HUES64 (cell line): ENCODE measurements around the gene KCP.

Source experiments
- H3K27ac ChIP-seq: 2 replicates; pipeline ENCODE4 v1.7.0; 2013; ENCODE audit warnings: low read depth, low read length, inconsistent platforms
- H3K27me3 ChIP-seq: 2 replicates; pipeline ENCODE4 v1.6.1; 2013; ENCODE audit warnings: mild to moderate bottlenecking, low read length; ENCODE audit not compliant: insufficient read depth
- H3K36me3 ChIP-seq: 2 replicates; pipeline ENCODE4 v1.6.1; 2013; ENCODE audit warnings: mild to moderate bottlenecking, low read length; ENCODE audit not compliant: insufficient read depth
- H3K4me1 ChIP-seq: 2 replicates; pipeline ENCODE4 v1.6.1; 2013; ENCODE audit warnings: mild to moderate bottlenecking, low read length, moderate library complexity; ENCODE audit not compliant: insufficient read depth
- H3K4me3 ChIP-seq: 2 replicates; pipeline ENCODE4 v1.5.1; 2013; ENCODE audit warnings: mild to moderate bottlenecking, low read length, moderate library complexity
- H3K9ac ChIP-seq: 2 replicates; pipeline ENCODE4 v1.6.1; 2013; ENCODE audit warnings: mild to moderate bottlenecking, low read depth, low read length
- H3K9me3 ChIP-seq: 2 replicates; pipeline ENCODE4 v1.6.1; 2013; ENCODE audit warnings: low read depth, low read length; ENCODE audit not compliant: insufficient read depth
- WGBS: fragments of 150-250, 120-280 bp; methylation state at CpG from one replicate; pipeline ENCODE4 v1.1.7; 2013; ENCODE audit warnings: missing lambda C conversion rate; 5-methylcytosine and 5-hydroxymethylcytosine counted together

Gene KCP

GRCh38 chr7:128879939-128880746, 30.4 kb downstream of the KCP start:
- Histone ChIP-seq H3K9ac (no peak overlapping the region), H3K9me3 (no peaks in the 10 kb centered on the region), H3K36me3 (no peaks in the 10 kb centered on the region), H3K4me3 (no peak overlapping the region), H3K27ac (no peak overlapping the region), H3K27me3 (no peaks in the 10 kb centered on the region), H3K4me1 (no peaks in the 10 kb centered on the region)
- 61% methylated on average over 31 of the region's 31 CpGs for WGBS

- no peak overlapping the region for H3K9ac ChIP-seq
- H3K4me1 ChIP-seq = no peaks in the 10 kb centered on the region
- no peaks in the 10 kb centered on the region for H3K36me3 ChIP-seq
- no peaks in the 10 kb centered on the region for H3K27me3 ChIP-seq
- 90% methylated on average over 19 of the region's 19 CpGs for WGBS
- no peaks in the 10 kb centered on the region for H3K9me3 ChIP-seq
- H3K4me3 ChIP-seq = no peak overlapping the region
- no peak overlapping the region for H3K27ac ChIP-seq
Observed at GRCh38 chr7:128879461-128879938, 31.0 kb downstream of the KCP start.

GRCh38 chr7:128878226-128879105, 32.0 kb downstream of the KCP start:
- Histone ChIP-seq H3K9ac (no peak overlapping the region), H3K4me1 (no peaks in the 10 kb centered on the region), H3K9me3 (no peaks in the 10 kb centered on the region), H3K27ac (no peak overlapping the region), H3K27me3 (no peaks in the 10 kb centered on the region), H3K36me3 (no peaks in the 10 kb centered on the region), H3K4me3 (no peak overlapping the region)
- 94% methylated on average over 14 of the region's 14 CpGs for WGBS

GRCh38 chr7:128877756-128878120, 32.8 kb downstream of the KCP start:
- WGBS = 90% methylated on average over 4 of the region's 4 CpGs
- Histone ChIP-seq H3K4me1 (no peaks in the 10 kb centered on the region), H3K4me3 (no peak overlapping the region), H3K27me3 (no peaks in the 10 kb centered on the region), H3K9me3 (no peaks in the 10 kb centered on the region), H3K9ac (no peak overlapping the region), H3K27ac (no peak overlapping the region), H3K36me3 (no peaks in the 10 kb centered on the region)

- H3K36me3 ChIP-seq = no peaks in the 10 kb centered on the region
- no peak overlapping the region for H3K4me3 ChIP-seq
- H3K9me3 ChIP-seq = no peaks in the 10 kb centered on the region
- peaks cover 3% of the 10 kb centered on the region; the same call in 1 of the 2 replicates for H3K27me3 ChIP-seq
- H3K27ac ChIP-seq = no peak overlapping the region
- no peak overlapping the region for H3K9ac ChIP-seq
- WGBS = 95% methylated on average over 32 of the region's 32 CpGs
- no peaks in the 10 kb centered on the region for H3K4me1 ChIP-seq
Observed at GRCh38 chr7:128876978-128877755, 33.3 kb downstream of the KCP start.

GRCh38 chr7:128876586-128876977, 33.9 kb downstream of the KCP start:
- no peak overlapping the region for H3K4me3 ChIP-seq
- no peak overlapping the region for H3K9ac ChIP-seq
- H3K9me3 ChIP-seq = no peaks in the 10 kb centered on the region
- H3K4me1 ChIP-seq = no peaks in the 10 kb centered on the region
- no peak overlapping the region for H3K27ac ChIP-seq
- H3K36me3 ChIP-seq = no peaks in the 10 kb centered on the region
- WGBS = 90% methylated on average over 5 of the region's 5 CpGs
- peaks cover 9% of the 10 kb centered on the region; the same call in 1 of the 2 replicates for H3K27me3 ChIP-seq

GRCh38 chr7:128876127-128876526, 34.4 kb downstream of the KCP start:
- 97% methylated on average over 3 of the region's 3 CpGs for WGBS
- H3K27ac ChIP-seq = no peak overlapping the region
- H3K9ac ChIP-seq = no peak overlapping the region
- H3K4me3 ChIP-seq = no peak overlapping the region
- no peaks in the 10 kb centered on the region for H3K36me3 ChIP-seq
- peaks cover 13% of the 10 kb centered on the region for H3K27me3 ChIP-seq
- no peaks in the 10 kb centered on the region for H3K9me3 ChIP-seq
- H3K4me1 ChIP-seq = no peaks in the 10 kb centered on the region

GRCh38 chr7:128875523-128875948, 35.0 kb downstream of the KCP start:
- H3K27ac ChIP-seq = no peak overlapping the region
- 94% methylated on average over 8 of the region's 8 CpGs for WGBS

GRCh38 chr7:128874140-128875031, 36.1 kb downstream of the KCP start:
- no peak overlapping the region for H3K9ac ChIP-seq
- H3K4me3 ChIP-seq = no peak overlapping the region
- H3K27me3 ChIP-seq = peaks cover 31% of the 10 kb centered on the region
- 90% methylated on average over 22 of the region's 22 CpGs for WGBS
- no peak overlapping the region for H3K27ac ChIP-seq
- no peaks in the 10 kb centered on the region for H3K9me3 ChIP-seq
- H3K4me1 ChIP-seq = no peaks in the 10 kb centered on the region
- no peaks in the 10 kb centered on the region for H3K36me3 ChIP-seq

More at GRCh38 chr7:128875523-128875948, 35.0 kb downstream of the KCP start:
- no peaks in the 10 kb centered on the region for H3K9me3 ChIP-seq
- no peaks in the 10 kb centered on the region for H3K36me3 ChIP-seq
- peaks cover 19% of the 10 kb centered on the region for H3K27me3 ChIP-seq
- H3K4me3 ChIP-seq = no peak overlapping the region
- no peak overlapping the region for H3K9ac ChIP-seq
- H3K4me1 ChIP-seq = no peaks in the 10 kb centered on the region

- Histone ChIP-seq H3K27ac (no peak overlapping the region), H3K27me3 (peaks cover 42% of the 10 kb centered on the region), H3K9me3 (no peaks in the 10 kb centered on the region), H3K36me3 (no peaks in the 10 kb centered on the region), H3K4me1 (peaks cover under 1% of the 10 kb centered on the region; the same call in 1 of the 2 replicates), H3K9ac (no peak overlapping the region), H3K4me3 (no peak overlapping the region)
- 84% methylated on average over 9 of the region's 9 CpGs for WGBS
Observed at GRCh38 chr7:128873234-128873633, 37.3 kb downstream of the KCP start.
